Loucy (cell line): Measurements from ENCODE around the gene MITF.
"Not testable (repeated sequence)": the region's sequence is repeated elsewhere in the genome, so short reads cannot be mapped to it uniquely, and the experiment has no call there.

Source experiments
- H2AFZ ChIP-seq: fragments of 200-600 bp; sonication (generic); 2 replicates; pipeline ENCODE4 v1.6.0; 2016; ENCODE audit warnings: antibody characterized with exemption, mild to moderate bottlenecking, low read length, moderate library complexity
- H3F3A ChIP-seq: fragments of 200-600 bp; 2 replicates; pipeline ENCODE4 v1.6.0; 2016; ENCODE audit warnings: antibody characterized with exemption, low read depth, mild to moderate bottlenecking
- H3K27me3 ChIP-seq: fragments of 200-600 bp; sonication (generic); 2 replicates; pipeline ENCODE4 v1.6.1; 2014; ENCODE audit warnings: low read length, mild to moderate bottlenecking; ENCODE audit not compliant: insufficient read depth, poor library complexity, severe bottlenecking
- H3K36me3 ChIP-seq: fragments of 200-600 bp; sonication (generic); 2 replicates; pipeline ENCODE4 v1.6.1; 2016; ENCODE audit warnings: low read length; ENCODE audit not compliant: insufficient read depth
- H3K4me1 ChIP-seq: fragments of 200-600 bp; sonication (generic); 2 replicates; pipeline ENCODE4 v1.5.1; 2014; ENCODE audit warnings: low read length, mild to moderate bottlenecking; ENCODE audit not compliant: insufficient read depth, poor library complexity, severe bottlenecking
- H3K4me2 ChIP-seq: fragments of 200-600 bp; sonication (generic); 2 replicates; pipeline ENCODE4 v1.6.0; 2014; ENCODE audit warnings: antibody characterized with exemption, low read length, low read depth, mild to moderate bottlenecking; ENCODE audit not compliant: poor library complexity, severe bottlenecking
- H3K4me3 ChIP-seq: fragments of 200-600 bp; sonication (generic); 2 replicates; pipeline ENCODE4 v1.5.1; 2014; ENCODE audit warnings: low read length, mild to moderate bottlenecking, mixed read lengths; ENCODE audit not compliant: poor library complexity, severe bottlenecking
- H3K79me2 ChIP-seq: fragments of 200-600 bp; sonication (generic); 2 replicates; pipeline ENCODE4 v1.6.1; 2014; ENCODE audit warnings: low read length; ENCODE audit not compliant: insufficient read depth
- H3K9ac ChIP-seq: fragments of 200-600 bp; sonication (generic); 2 replicates; pipeline ENCODE4 v1.6.0; 2014; ENCODE audit warnings: mild to moderate bottlenecking, low read depth, low read length, moderate library complexity; ENCODE audit not compliant: poor library complexity, severe bottlenecking
- H3K9me2 ChIP-seq: fragments of 200-600 bp; sonication (generic); replicated peaks from 2 replicates; pipeline ENCODE4 v1.6.1; 2016; ENCODE audit warnings: low read depth, low read length, mixed read lengths
- H3K9me3 ChIP-seq: fragments of 200-600 bp; sonication (generic); 2 replicates; pipeline ENCODE4 v1.6.1; 2014; ENCODE audit warnings: mild to moderate bottlenecking, antibody characterized with exemption, low read length, low read depth; ENCODE audit not compliant: insufficient read depth
- H4K20me1 ChIP-seq: fragments of 200-600 bp; sonication (generic); 2 replicates; pipeline ENCODE4 v1.6.0; 2014; ENCODE audit warnings: antibody characterized with exemption, low read length, mild to moderate bottlenecking; ENCODE audit not compliant: insufficient read depth, poor library complexity, severe bottlenecking
- CTCF ChIP-seq: fragments of 200-600 bp; sonication (generic); conservative IDR thresholded peaks from 2 replicates; pipeline ENCODE4 v1.5.1; 2014; ENCODE audit warnings: mild to moderate bottlenecking, antibody characterized with exemption, low read length
- EZH2phosphoT487 ChIP-seq: fragments of 200-600 bp; IDR thresholded peaks from 2 replicates; pipeline ENCODE4 v1.6.1; 2018; ENCODE audit warnings: antibody characterized with exemption, mild to moderate bottlenecking, moderate library complexity, borderline replicate concordance

Gene MITF

GRCh38 chr3:69906351-69906966, 167.2 kb downstream of the MITF start:
- no peaks in the 10 kb centered on the region for H3K27me3 ChIP-seq
- no peaks in the 10 kb centered on the region for H3K9me3 ChIP-seq
- no peak overlapping the region for H3K4me2 ChIP-seq
- H3K4me1 ChIP-seq: no peaks in the 10 kb centered on the region
- TF ChIP-seq CTCF: no peak
- TF ChIP-seq EZH2phosphoT487: no peak
- H3F3A ChIP-seq: no peaks in the 10 kb centered on the region
- H3K9ac ChIP-seq: no peak overlapping the region
- no peak overlapping the region for H2AFZ ChIP-seq
- H3K4me3 ChIP-seq: no peak overlapping the region
- H3K79me2 ChIP-seq: no peaks in the 10 kb centered on the region
- H4K20me1 ChIP-seq: no peaks in the 10 kb centered on the region
- no peaks in the 10 kb centered on the region for H3K36me3 ChIP-seq
- no peaks in the 10 kb centered on the region for H3K9me2 ChIP-seq

- Histone ChIP-seq H3K9ac (no peak overlapping the region), H3K9me2 (no peaks in the 10 kb centered on the region), H3K4me1 (no peaks in the 10 kb centered on the region), H3K79me2 (no peaks in the 10 kb centered on the region), H3F3A (no peaks in the 10 kb centered on the region), H3K36me3 (no peaks in the 10 kb centered on the region), H3K4me3 (no peak overlapping the region), H2AFZ (no peak overlapping the region), H3K27me3 (no peaks in the 10 kb centered on the region), H3K4me2 (no peak overlapping the region), H3K9me3 (no peaks in the 10 kb centered on the region), H4K20me1 (no peaks in the 10 kb centered on the region)
- TF ChIP-seq CTCF: no peak
Observed at GRCh38 chr3:69907554-69907953, 168.3 kb downstream of the MITF start.

GRCh38 chr3:69909859-69910258, 170.6 kb downstream of the MITF start:
- not testable (repeated sequence) for H3K36me3 ChIP-seq, H3K27me3 ChIP-seq, H3K4me1 ChIP-seq, H3K9me2 ChIP-seq, H3F3A ChIP-seq, H3K4me3 ChIP-seq, H3K9me3 ChIP-seq, H3K79me2 ChIP-seq, H3K9ac ChIP-seq, H3K4me2 ChIP-seq, H4K20me1 ChIP-seq, H2AFZ ChIP-seq

GRCh38 chr3:69913422-69913821, 174.2 kb downstream of the MITF start:
- H3K9ac ChIP-seq: no peak overlapping the region
- no peak overlapping the region for H3K4me3 ChIP-seq
- no peak overlapping the region for H2AFZ ChIP-seq
- no peaks in the 10 kb centered on the region for H3K36me3 ChIP-seq
- H3K4me2 ChIP-seq: no peak overlapping the region
- TF ChIP-seq EZH2phosphoT487 (no peak), CTCF (no peak)
- H3K79me2 ChIP-seq: no peaks in the 10 kb centered on the region
- no peaks in the 10 kb centered on the region for H3K27me3 ChIP-seq
- H3F3A ChIP-seq: no peaks in the 10 kb centered on the region
- no peaks in the 10 kb centered on the region for H4K20me1 ChIP-seq
- no peaks in the 10 kb centered on the region for H3K9me2 ChIP-seq
- H3K4me1 ChIP-seq: no peaks in the 10 kb centered on the region
- no peaks in the 10 kb centered on the region for H3K9me3 ChIP-seq
